Fibroblast of skin of scalp (primary cell): ENCODE measurements around the gene HS6ST2.

Source experiments
- DNase-seq: peaks from one replicate; pipeline ENCODE4 v3.0.0-alpha.2; 2013

The HS6ST2 gene

GRCh38 chrX:132740316-132741123, 217.9 kb downstream of the HS6ST2 start:
- DNase-seq, result no peak

GRCh38 chrX:132738951-132739350, 219.5 kb downstream of the HS6ST2 start:
- DNase-seq, result no peak

- no peak for DNase-seq
Measured at GRCh38 chrX:132737743-132738142, 220.7 kb downstream of the HS6ST2 start.

GRCh38 chrX:132732236-132732635, 226.2 kb downstream of the HS6ST2 start:
- DNase-seq, result no peak

GRCh38 chrX:132730726-132731125, 227.7 kb downstream of the HS6ST2 start:
- no peak for DNase-seq

- DNase-seq, result no peak
Measured at GRCh38 chrX:132730266-132730665, 228.2 kb downstream of the HS6ST2 start.

GRCh38 chrX:132728296-132728695, 230.1 kb downstream of the HS6ST2 start:
- no peak for DNase-seq

GRCh38 chrX:132718431-132718958, 239.9 kb downstream of the HS6ST2 start:
- no peak for DNase-seq

GRCh38 chrX:132716006-132716405, 242.4 kb downstream of the HS6ST2 start:
- peak; percentile 6 for DNase-seq

- no peak for DNase-seq
Measured at GRCh38 chrX:132714913-132715312, 243.5 kb downstream of the HS6ST2 start.

- DNase-seq, result no peak
Measured at GRCh38 chrX:132712350-132712749, 246.1 kb downstream of the HS6ST2 start.

- DNase-seq, result no peak
Measured at GRCh38 chrX:132710656-132711155, 247.7 kb downstream of the HS6ST2 start.

GRCh38 chrX:132708529-132708928, 249.9 kb downstream of the HS6ST2 start:
- DNase-seq, result no peak

GRCh38 chrX:132704769-132705168, 253.7 kb downstream of the HS6ST2 start:
- DNase-seq, result no peak

- no peak for DNase-seq
Measured at GRCh38 chrX:132694382-132694781, 264.0 kb downstream of the HS6ST2 start.

- DNase-seq, result no peak
Measured at GRCh38 chrX:132692526-132692925, 265.9 kb downstream of the HS6ST2 start.

- DNase-seq, result no peak
Measured at GRCh38 chrX:132692066-132692465, 266.4 kb downstream of the HS6ST2 start.

- no peak for DNase-seq
Measured at GRCh38 chrX:132689612-132690563, 268.5 kb downstream of the HS6ST2 start.

- no peak for DNase-seq
Measured at GRCh38 chrX:132685276-132685675, 273.2 kb downstream of the HS6ST2 start.

- no peak for DNase-seq
Measured at GRCh38 chrX:132677233-132677716, 281.2 kb downstream of the HS6ST2 start.

- DNase-seq, result no peak
Measured at GRCh38 chrX:132676561-132677186, 281.8 kb downstream of the HS6ST2 start.

GRCh38 chrX:132676102-132676501, 282.3 kb downstream of the HS6ST2 start:
- DNase-seq, result no peak
